Activated T-cell treated with anti-CD3 and anti-CD28 coated beads, Interleukin-2, amount 50 U/mL, for 4 hours (primary cell): Measurements from ENCODE around the gene SEC14L1. TPM values are rescaled to one million over a fixed set of nuclear protein-coding genes. Genes with fewer than 3 reads are reported as not detected.
A peak's percentile ranks its signal among the peaks of the same experiment; 100 is the strongest.
"Not testable (repeated sequence)": the region's sequence is repeated elsewhere in the genome, so short reads cannot be mapped to it uniquely, and the experiment has no call there.

ENCODE experiments used
- ATAC-seq, 2 donors: fragments of 200-7000 bp; cut with Tn5 transposase; one replicate each; pipeline ENCODE4 v1.10.0; 2021
- DNase-seq: peaks from one replicate; pipeline ENCODE4 v3.0.0-alpha.2; 2020
- H3K27me3 Mint-ChIP-seq: one replicate; pipeline ENCODE4 v1.8.0; 2021; ENCODE audit warnings: low read depth, mixed read lengths
- H3K36me3 Mint-ChIP-seq: one replicate; pipeline ENCODE4 v1.8.0; 2022; ENCODE audit warnings: mixed read lengths; ENCODE audit not compliant: insufficient read depth
- H3K4me1 Mint-ChIP-seq: one replicate; pipeline ENCODE4 v1.8.0; 2021; ENCODE audit warnings: low read depth, mixed read lengths
- H3K4me3 Mint-ChIP-seq: one replicate; pipeline ENCODE4 v1.8.0; 2021; ENCODE audit warnings: mild to moderate bottlenecking, moderate library complexity, mixed read lengths
- H3K9me3 Mint-ChIP-seq: one replicate; pipeline ENCODE4 v1.8.0; 2021; ENCODE audit warnings: mixed read lengths
- total RNA-seq, 3 donors: library from RNA; stranded (reverse); gene quantifications; one replicate each; pipeline ENCODE4 v1.2.1, GENCODE V29; 2021

Gene SEC14L1
- total RNA-seq, 3 donors from 2014 or later: 26.5 to 36.9 (median 27.4) TPM

- Mint-ChIP-seq H3K4me1 (peaks cover 59% of the 10 kb centered on the region), H3K4me3 (peak overlapping the region; percentile 86), H3K9me3 (peaks cover 4% of the 10 kb centered on the region), H3K36me3 (peaks cover 23% of the 10 kb centered on the region), H3K27me3 (no peaks in the 10 kb centered on the region)
- ATAC-seq (no peak), DNase-seq (no peak)
Observed at GRCh38 chr17:77142689-77143088, 1.9 kb downstream of the SEC14L1 start.

DNA sequence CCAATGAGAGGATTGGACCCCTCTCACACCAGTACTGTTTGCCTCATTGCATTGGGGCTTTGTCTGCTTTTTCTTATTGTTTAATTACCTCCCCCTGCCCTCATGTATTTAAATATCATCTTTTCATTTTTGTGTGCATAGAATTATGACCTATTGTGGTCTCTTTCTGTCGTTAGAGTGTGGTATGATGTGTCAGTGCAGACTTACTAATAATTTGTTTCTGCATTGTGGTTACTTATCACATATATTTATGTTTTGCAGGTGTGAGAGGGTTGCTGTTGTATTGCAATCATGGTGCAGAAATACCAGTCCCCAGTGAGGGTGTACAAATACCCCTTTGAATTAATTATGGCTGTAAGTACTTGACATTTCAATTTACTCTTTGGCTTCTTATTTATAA is 2.5 kb downstream of the SEC14L1 start:
- ATAC-seq (no peak), DNase-seq (no peak)
- Mint-ChIP-seq H3K27me3 (no peaks in the 10 kb centered on the region), H3K4me3 (peak overlapping the region; percentile 39), H3K4me1 (peaks cover 55% of the 10 kb centered on the region), H3K9me3 (no peaks in the 10 kb centered on the region), H3K36me3 (peaks cover 25% of the 10 kb centered on the region)

DNA sequence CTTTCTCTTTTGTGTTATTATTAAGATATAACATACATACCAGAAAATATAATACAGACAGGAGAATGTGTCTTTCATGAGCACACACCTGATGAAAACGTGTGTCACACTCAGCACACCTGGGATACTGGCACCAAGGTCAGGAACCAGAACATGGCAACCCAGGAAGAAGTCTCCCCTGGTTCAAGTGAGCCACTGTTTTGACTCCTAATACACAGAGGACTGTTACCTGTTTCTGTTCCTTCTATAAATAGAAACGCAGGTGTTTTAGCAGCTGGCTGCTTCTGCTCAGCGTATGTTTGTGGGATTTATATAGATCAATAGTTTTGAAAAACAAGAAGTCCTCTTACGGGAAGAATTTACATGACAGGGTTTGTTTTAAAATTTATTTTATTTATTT is 3.5 kb downstream of the SEC14L1 start:
- ATAC-seq (no peak), DNase-seq (no peak)
- Mint-ChIP-seq H3K27me3 (no peaks in the 10 kb centered on the region), H3K4me3 (no peak overlapping the region), H3K9me3 (no peaks in the 10 kb centered on the region), H3K36me3 (peaks cover 34% of the 10 kb centered on the region), H3K4me1 (peaks cover 54% of the 10 kb centered on the region)

- no peaks in the 10 kb centered on the region for H3K27me3 Mint-ChIP-seq
- no peaks in the 10 kb centered on the region for H3K9me3 Mint-ChIP-seq
- DNase-seq: no peak
- peaks cover 51% of the 10 kb centered on the region for H3K4me1 Mint-ChIP-seq
- ATAC-seq: no peak
- H3K36me3 Mint-ChIP-seq: peaks cover 38% of the 10 kb centered on the region
- no peak overlapping the region for H3K4me3 Mint-ChIP-seq
Observed at GRCh38 chr17:77145224-77145611, 4.4 kb downstream of the SEC14L1 start.

DNA sequence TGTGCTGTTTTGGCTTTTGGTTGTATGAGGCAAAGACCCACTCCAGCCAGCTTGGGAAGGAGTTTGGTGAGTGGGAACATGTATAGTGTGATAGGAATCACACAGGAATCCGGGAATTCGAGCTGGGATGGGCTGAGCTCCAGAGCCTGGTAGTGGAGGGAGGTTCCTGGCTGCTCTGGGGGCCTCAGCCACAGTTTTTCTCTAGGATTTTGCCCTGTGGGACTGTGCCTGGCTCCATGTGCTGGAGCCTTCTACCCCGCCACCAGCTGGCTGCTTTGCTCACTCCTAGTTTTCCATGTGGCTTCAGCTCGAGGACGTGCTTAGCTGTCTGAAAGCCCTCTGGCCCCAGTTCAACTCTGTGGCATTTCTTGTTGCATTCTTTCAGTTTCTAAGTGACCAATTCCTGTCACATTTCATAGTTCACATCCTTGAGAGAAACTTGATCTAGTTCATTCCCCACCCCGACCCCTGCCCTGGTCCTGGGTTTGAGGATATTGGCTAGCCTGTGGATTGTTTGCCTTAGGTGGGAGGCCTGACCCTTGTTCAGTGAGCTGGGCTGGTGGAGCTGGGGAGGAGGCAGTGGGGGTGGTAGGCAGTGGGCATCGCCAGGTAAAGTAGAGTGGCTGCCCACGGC is 5.0 kb downstream of the SEC14L1 start:
- ATAC-seq: no peak
- no peak for DNase-seq
- H3K36me3 Mint-ChIP-seq: peaks cover 42% of the 10 kb centered on the region
- no peak overlapping the region for H3K4me3 Mint-ChIP-seq
- H3K27me3 Mint-ChIP-seq: no peaks in the 10 kb centered on the region
- H3K9me3 Mint-ChIP-seq: no peaks in the 10 kb centered on the region
- H3K4me1 Mint-ChIP-seq: peaks cover 52% of the 10 kb centered on the region

- ATAC-seq (no peak), DNase-seq (no peak)
- H3K9me3 Mint-ChIP-seq: no peaks in the 10 kb centered on the region
- H3K4me1 Mint-ChIP-seq: peaks cover 54% of the 10 kb centered on the region
- peaks cover 43% of the 10 kb centered on the region for H3K36me3 Mint-ChIP-seq
- H3K4me3 Mint-ChIP-seq: no peak overlapping the region
- H3K27me3 Mint-ChIP-seq: no peaks in the 10 kb centered on the region
Observed at GRCh38 chr17:77146246-77146632, 5.5 kb downstream of the SEC14L1 start.

DNA sequence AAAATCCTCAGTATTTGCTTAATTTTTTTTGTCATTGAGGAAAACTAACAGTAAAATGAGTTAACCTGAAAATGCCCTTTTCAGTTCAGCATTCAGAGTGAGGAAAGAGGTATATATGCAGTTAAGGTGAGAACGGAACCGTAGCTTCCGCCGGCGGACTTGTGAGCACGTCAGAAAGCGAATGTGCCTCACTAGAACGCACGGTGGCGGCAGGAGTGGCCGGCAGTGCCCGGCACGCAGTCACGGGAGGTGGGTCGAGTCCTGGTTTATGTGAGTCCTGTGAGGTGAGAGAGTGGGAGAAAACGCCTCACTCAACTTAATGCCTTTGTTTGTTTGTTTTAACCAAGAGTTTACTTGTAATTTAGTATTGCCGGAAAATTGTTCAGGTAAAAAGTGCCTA is 6.1 kb downstream of the SEC14L1 start:
- DNase-seq (no peak), ATAC-seq (no peak)
- Mint-ChIP-seq H3K27me3 (no peaks in the 10 kb centered on the region), H3K9me3 (no peaks in the 10 kb centered on the region), H3K4me3 (peak overlapping the region; percentile 24), H3K4me1 (peaks cover 50% of the 10 kb centered on the region), H3K36me3 (peaks cover 43% of the 10 kb centered on the region)

DNA sequence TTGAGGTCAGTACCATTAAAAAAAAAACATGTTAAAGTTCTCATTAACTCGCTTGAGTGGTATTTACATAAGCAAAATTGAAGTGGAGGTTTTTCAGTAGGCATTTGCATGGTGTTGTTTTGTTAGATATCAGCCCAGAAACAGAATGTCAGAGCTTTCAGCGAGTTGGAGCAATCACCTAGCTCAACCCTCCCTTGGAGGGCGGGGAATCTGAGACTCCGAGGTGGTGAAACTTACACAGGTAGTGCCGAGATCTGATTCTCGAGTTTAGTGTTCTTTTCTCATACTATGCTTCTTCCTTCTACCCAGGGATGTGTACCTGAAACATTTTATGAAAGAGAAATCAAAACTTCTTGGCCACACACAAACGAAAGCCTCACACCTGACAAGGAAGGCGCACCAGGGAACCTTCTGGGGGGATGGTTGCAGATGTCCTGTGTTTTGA is 6.6 kb downstream of the SEC14L1 start:
- Mint-ChIP-seq H3K27me3 (no peaks in the 10 kb centered on the region), H3K9me3 (no peaks in the 10 kb centered on the region), H3K36me3 (peaks cover 43% of the 10 kb centered on the region), H3K4me3 (peak overlapping the region; percentile 24), H3K4me1 (peaks cover 47% of the 10 kb centered on the region)
- ATAC-seq (no peak), DNase-seq (no peak)

DNA sequence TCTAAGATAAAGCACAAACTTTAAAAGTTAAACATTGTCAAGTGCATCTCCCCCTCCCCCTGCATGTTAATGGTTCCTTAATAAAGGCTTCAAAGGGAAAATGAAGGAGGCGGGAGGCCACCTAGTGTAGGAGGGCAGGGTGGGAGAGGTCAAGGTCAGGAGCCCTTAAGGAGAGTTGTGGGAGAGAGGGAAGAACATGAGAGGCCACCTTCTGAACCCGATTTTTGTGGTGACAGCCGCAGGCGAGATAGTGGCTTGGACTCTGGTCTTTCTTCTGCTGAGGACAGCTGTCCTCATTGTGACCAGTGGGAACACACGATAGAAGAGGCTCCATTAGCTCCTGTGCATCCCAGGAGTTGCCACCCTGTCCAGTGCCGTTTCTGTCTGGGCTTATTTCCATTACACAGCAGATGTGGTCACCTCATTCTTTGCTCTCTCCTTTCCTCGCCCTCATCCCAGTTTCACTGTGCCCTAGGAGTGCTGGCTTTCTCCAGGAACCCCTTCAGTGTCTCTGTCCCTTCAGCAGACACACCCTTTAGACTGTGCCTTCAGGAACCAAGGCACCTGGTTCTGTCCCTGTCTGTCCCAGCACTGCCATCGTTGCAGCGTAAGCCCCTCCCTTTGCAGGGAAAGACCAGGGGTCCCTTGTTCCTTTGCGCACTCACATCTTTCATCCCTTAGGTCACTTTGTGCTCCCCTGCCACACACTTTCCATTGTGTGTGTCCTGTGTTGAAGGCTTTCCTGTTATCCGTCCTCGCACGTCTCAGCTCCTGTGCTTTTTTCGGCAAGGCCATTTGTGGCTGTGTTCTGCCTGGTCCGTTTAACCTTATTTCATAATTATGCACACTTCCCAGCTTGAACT is 7.5 kb downstream of the SEC14L1 start:
- H3K27me3 Mint-ChIP-seq: no peaks in the 10 kb centered on the region
- H3K36me3 Mint-ChIP-seq: peaks cover 45% of the 10 kb centered on the region
- DNase-seq (no peak), ATAC-seq (no peak)
- H3K4me3 Mint-ChIP-seq: no peak overlapping the region
- H3K4me1 Mint-ChIP-seq: peaks cover 41% of the 10 kb centered on the region
- no peaks in the 10 kb centered on the region for H3K9me3 Mint-ChIP-seq

GRCh38 chr17:77148940-77149510 is 8.3 kb downstream of the SEC14L1 start:
- H3K27me3 Mint-ChIP-seq: no peaks in the 10 kb centered on the region
- H3K36me3 Mint-ChIP-seq: peaks cover 42% of the 10 kb centered on the region
- ATAC-seq (no peak), DNase-seq (no peak)
- peaks cover 41% of the 10 kb centered on the region for H3K4me1 Mint-ChIP-seq
- no peak overlapping the region for H3K4me3 Mint-ChIP-seq
- H3K9me3 Mint-ChIP-seq: no peaks in the 10 kb centered on the region

- no peaks in the 10 kb centered on the region for H3K27me3 Mint-ChIP-seq
- DNase-seq: no peak
- peaks cover 47% of the 10 kb centered on the region for H3K4me1 Mint-ChIP-seq
- no peak for ATAC-seq
- H3K9me3 Mint-ChIP-seq: no peaks in the 10 kb centered on the region
- H3K36me3 Mint-ChIP-seq: peaks cover 37% of the 10 kb centered on the region
- no peak overlapping the region for H3K4me3 Mint-ChIP-seq
Observed at GRCh38 chr17:77150196-77150595, 9.4 kb downstream of the SEC14L1 start.

- ATAC-seq: no peak
- no peaks in the 10 kb centered on the region for H3K27me3 Mint-ChIP-seq
- H3K4me3 Mint-ChIP-seq: no peak overlapping the region
- H3K9me3 Mint-ChIP-seq: no peaks in the 10 kb centered on the region
- peaks cover 35% of the 10 kb centered on the region for H3K36me3 Mint-ChIP-seq
- peaks cover 47% of the 10 kb centered on the region for H3K4me1 Mint-ChIP-seq
- no peak for DNase-seq
Observed at GRCh38 chr17:77151186-77151585, 10.4 kb downstream of the SEC14L1 start.

GRCh38 chr17:77152056-77152455 is 11.3 kb downstream of the SEC14L1 start:
- Mint-ChIP-seq H3K4me1 (peaks cover 42% of the 10 kb centered on the region), H3K36me3 (peaks cover 32% of the 10 kb centered on the region)
- not testable (repeated sequence) for H3K9me3 Mint-ChIP-seq, H3K4me3 Mint-ChIP-seq, H3K27me3 Mint-ChIP-seq, DNase-seq, ATAC-seq

DNA sequence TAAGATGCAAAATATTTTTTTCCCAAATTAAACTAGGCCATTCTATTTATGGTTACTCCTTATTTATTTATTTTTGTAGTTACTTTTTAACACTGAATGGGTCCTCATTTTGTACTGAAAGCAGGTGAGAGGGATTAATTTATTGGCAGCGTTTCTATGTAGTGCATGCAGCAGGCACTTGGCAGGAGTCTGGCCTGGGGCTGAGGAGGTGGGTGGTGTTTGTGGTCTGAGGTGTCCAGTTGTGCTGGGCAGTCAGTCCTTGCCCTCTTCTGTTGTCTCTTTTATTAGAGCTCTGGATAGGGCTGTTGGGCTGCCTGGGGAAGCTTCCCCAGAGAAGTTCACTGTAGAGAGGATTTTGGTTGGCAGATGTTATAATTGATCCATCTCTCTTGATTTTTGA is 12.7 kb downstream of the SEC14L1 start:
- Mint-ChIP-seq H3K4me3 (no peak overlapping the region), H3K4me1 (peaks cover 39% of the 10 kb centered on the region), H3K36me3 (peaks cover 30% of the 10 kb centered on the region), H3K27me3 (no peaks in the 10 kb centered on the region), H3K9me3 (no peaks in the 10 kb centered on the region)
- no peak for ATAC-seq
- no peak for DNase-seq
